DMS79 treated with DMSO at 0.1 percent for 48 hours (cell line): Measurements from ENCODE around the gene TNRC6C.
"Not testable (repeated sequence)": the region's sequence is repeated elsewhere in the genome, so short reads cannot be mapped to it uniquely, and the experiment has no call there.

ENCODE experiments used
- DNase-seq: peaks from one replicate; lab custom pipeline; 2025; lab: John Stamatoyannopoulos, UW

The TNRC6C gene

DNA sequence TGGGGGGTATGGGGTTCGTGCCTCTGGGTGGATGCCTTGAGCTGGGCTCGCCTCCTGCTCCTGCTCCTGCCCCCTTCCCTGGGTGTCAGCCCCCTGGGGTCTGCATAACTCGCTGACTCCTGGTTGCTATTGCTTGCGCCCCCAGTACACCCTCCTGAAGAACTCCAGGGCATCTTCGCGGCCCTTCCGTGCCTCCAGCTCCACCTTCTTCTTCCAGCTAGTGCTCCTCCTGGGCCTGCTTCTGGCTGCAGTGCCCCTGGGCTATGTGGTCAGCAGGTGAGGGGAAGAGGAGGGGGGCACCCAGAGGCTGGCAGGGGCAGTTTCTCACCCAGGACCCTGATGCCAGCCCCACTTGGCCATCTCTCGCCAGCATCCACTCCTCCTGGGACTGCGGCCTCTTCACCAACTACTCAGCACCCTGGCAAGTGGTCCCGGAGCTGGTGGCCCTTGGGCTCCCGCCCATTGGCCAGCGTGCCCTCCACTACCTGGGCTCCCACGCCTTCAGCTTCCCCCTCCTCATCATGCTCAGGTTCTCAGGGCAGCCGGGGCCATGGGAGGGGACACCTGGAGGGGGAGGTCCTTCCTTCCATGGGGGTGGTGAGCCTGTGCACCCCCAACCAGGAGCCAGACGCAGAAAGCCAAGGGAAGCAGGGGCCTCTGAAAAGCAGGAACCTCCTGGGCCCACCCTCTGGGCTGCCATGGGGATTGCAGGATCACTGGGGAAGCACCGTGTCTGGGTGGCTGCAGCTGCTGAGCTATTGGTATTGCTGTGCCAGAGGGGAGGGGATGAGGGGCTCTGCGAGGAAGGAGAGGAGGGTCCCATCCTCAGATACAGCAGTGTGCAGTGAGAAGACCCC lies 179.9 kb downstream of the TNRC6C start:
- DNase-seq = no peak

DNA sequence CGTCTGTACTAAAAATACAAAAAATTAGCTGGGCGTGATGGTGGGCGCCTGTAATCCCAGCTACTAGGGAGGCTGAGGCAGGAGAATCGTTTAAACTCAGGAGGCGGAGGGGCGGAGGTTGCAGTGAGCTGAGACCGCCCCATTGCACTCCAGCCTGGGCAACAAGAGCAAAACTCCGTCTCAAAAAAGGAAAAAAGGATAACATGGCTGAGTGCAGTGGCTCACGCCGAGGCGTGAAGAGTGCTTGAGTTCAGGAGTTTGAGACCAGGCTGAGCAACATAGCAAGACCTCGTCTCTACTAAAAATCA lies 181.3 kb downstream of the TNRC6C start:
- not testable (repeated sequence) for DNase-seq

DNA sequence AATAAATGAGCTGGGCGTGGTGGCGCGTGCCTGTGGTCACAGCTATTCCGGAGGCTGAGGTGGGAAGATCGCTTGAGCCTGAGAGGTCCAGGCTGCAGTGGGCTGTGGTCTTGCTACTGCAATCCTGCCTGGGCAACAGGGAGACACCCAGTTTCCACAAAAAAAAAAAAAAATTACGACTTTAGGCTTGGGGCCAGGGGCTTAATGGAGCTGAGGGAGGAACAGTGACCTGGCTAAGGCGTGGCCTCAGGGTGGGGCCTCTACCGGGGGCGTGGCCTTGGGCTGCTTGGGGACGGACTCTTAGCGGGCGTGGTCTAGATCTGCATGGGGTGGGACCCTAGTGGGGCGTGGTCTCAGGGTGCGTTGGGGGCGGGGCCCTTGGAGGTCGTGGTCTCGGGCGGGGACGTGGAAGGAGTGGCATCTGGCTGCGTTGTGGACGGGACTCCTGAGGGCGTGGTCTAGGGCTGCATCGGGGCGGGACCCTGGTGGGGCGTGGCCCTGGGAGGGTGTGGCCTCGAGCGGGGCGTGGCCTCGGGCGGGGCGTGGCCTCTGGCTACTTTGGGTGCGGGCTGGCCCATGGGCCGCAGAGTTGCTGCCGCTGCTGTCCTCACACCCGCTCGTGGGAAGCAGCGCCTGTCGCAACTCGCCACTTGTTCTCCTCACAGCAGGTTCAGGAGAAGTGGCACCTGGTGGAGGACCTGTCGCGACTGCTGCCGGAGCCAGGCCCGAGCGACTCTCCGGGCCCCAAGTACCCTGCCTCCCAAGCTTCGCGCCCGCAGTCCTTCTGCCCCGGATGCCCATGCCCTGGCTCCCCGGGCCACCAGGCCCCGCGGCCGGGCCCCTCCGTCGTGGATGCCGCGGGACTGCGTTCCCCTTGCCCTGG lies 181.9 kb downstream of the TNRC6C start:
- no peak for DNase-seq

GRCh38 chr17:78141437-78142118 lies 183.1 kb downstream of the TNRC6C start:
- DNase-seq = no peak

DNA sequence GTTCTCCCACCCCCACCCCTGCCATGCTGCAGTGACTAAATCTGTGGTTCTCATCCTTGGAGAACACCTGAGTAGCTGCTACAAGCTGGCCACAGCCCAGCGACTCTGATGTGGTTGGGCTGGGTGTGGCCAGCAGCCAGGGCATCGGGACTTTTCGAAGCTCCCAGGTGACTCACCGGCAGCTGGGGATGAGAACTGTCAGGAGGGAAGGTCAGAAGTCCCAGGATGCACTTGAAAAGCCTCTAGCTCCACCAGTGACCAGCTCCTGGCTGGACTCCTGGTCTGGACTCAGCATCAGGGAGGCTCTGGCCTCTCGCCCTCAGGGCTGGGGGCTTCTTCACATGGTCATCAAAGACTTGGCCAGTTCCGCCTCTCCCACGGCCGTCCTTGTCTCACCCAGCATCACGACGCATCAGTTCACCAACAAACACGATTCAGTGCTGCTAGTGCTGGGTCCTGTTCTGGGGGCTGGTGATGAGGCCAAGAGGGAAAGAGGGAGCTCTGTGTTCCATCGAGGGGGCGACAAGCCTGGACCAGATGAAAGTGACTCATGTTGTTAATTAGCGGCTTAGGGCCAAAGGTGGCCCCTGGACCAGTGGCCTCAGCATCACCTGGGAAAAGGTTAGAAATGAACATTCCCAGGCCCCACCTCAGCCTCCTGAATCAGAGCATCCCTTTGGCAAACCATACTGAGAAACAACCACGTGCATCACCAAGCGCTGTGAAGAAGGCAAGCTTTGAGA lies 183.8 kb downstream of the TNRC6C start:
- DNase-seq = peak; percentile 50

DNA sequence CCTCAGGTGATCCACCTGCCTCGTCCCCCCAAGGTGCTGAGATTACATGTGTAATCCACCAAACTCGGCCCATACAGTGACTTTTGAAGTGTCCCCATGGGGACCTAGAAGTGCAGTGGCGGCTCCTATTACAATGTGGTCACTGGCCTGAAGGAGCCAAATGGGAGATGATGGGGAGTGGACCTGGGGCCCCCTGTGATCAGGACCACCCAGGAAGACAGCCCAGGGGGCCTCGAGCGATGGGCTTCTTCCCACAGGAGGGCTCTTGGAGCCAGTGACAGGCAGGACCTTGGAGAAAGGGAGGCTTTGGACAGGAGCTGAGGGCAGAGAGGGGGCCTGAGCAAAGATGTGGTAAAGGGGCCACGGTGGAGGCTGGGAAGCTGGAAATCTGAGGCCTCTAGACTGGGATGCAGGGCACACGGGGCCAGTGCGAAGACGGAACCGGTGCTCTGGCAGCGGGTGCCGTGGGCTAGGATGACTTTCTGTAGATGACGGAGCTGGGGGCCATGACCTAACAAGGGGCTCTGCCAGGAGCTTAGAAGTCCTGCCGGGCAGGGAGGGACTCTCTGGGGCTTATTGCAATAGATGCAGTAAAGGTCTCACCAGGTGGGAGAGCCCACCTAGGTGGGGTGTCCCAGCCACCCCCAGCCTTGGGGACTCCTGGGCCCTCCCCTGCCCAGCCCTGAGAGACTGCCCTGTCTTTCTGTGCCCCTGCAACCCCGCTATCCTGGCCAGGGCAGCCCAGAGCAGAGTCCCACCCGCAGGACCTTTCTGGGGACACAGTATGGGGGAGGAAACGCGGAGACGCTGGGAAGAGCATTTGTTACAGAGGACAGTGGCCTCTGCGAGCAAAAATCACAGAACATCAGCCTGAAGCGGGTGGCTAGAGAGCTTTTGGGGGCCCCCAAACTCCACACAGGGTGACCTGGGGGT lies 185.0 kb downstream of the TNRC6C start:
- no peak for DNase-seq

DNA sequence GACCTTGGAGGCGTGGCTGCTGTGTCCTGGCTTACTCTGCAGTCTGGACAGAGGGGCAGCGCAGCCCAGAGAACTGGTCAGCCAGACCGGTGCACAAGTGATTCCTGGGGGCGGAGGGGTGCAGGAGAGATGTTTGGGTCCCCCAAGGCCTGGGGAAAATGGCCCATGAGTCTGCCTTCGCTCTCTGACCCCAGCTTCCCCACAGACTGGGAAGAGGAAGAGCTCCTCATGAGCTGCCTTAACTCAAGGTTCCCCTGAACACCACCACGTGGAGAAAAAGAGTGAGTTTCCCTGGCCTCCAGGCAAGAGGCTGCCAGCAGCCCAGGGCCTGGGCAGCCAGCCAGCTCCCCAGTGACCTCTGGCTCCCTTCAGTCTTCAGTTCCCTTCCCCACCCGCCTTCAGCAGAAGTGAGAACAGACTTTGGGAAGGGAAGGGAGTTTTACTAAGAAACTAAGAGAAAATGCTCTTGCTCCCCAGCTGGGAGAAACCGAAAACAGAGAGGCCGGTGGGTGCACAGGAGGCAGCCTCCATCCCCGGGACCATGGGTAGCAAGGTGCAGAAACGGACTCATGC lies 185.7 kb downstream of the TNRC6C start:
- DNase-seq = peak; percentile 1

DNA sequence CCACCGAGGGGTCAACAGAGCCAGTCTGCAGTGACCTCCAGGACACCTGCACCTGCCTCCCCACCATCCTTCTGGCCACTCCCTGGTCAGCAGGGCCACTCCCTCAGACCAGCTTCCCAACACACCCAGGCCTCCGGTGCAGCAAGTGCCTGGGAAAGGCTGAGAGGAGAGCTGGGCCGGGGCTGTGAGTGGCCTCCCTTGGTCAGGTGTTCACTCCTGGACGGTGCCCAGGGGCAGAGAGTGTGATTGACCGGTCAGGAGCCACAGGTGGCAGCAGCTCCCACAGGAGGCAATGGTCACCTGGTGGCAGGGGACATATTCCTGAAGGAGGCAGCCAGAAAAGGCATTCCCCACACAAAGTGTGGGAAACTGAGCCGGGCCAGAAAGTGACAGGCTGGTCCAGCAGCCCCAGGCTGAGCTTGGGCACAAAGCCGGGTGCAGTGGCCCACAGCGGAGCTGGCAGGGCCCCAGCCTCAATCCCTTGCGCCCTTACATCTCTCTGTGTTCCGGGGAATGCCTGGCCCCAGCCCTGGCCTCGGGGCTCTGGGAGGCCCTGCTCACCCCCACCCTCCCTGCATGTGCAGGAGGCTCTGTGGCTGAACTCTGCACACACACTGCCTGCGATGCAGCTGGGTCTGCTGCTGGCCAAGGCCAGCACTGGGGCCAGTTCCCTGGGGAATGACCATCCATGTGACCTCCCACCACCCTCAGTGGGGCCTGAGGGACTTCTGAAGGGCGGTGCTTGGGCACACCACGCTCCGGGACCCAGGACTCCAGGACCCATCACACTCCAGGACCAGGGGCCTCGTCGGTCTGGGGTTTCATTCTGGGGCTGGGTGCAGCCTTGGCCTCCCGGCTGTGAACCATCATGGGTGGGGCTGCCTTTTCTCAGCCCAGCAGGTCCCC lies 186.5 kb downstream of the TNRC6C start:
- no peak for DNase-seq

GRCh38 chr17:78146471-78146869 lies 188.0 kb downstream of the TNRC6C start:
- no peak for DNase-seq

DNA sequence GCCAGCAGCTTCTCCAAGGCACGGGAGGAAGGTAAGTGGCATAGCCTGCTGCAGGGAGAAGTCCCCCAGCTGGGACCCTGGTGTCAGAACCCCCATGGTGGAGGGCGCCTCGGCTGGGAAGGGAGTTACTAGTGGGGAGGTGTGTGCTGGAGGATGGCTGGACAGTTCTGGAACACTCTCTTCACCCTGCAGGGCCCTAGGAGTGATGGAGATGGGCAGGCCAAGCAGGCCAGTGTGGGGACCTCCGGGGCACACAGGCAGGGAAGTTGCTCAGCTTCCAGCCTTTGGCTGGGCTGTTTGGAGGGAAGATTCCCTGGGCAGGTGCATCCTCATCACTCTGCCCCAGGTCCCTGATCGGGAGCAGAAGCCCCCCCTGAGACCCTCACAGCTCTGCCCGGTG lies 188.4 kb downstream of the TNRC6C start:
- no peak for DNase-seq

DNA sequence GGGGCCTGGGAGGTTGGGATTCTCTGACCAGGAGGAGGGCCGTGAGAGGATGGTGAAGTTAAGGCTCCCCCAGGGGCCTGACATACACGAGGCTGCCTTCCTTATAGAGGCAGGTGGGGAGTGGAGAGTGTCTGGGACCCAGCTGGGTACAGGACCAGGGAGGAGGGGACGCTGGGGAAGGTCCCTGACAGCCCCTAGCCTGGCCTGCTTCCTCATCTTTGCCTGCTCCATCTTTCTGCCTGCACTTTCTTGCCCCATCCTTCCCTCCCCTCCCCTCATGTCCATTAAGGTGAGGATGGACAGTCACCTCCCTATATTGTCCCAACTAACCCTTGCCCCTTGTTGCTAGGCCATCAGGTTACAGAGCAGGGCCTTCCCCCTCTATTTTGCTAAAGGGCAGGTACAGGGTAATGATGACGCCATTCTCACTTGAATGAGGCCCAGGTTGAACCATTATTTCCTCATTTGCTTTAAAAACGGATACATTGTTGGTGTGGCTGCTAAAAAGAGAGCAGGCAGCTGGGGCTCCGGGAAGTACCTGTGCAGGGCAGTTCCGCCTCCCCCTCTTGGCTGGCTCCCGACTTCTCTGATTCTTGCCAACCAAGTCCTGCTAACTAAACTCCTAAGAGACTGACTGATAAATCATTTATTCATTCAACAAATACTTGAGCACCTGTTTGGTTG lies 189.0 kb downstream of the TNRC6C start:
- no peak for DNase-seq

- no peak for DNase-seq
Observed at GRCh38 chr17:78148286-78149016, 189.9 kb downstream of the TNRC6C start.

- no peak for DNase-seq
Observed at GRCh38 chr17:78151514-78152008, 193.1 kb downstream of the TNRC6C start.

DNA sequence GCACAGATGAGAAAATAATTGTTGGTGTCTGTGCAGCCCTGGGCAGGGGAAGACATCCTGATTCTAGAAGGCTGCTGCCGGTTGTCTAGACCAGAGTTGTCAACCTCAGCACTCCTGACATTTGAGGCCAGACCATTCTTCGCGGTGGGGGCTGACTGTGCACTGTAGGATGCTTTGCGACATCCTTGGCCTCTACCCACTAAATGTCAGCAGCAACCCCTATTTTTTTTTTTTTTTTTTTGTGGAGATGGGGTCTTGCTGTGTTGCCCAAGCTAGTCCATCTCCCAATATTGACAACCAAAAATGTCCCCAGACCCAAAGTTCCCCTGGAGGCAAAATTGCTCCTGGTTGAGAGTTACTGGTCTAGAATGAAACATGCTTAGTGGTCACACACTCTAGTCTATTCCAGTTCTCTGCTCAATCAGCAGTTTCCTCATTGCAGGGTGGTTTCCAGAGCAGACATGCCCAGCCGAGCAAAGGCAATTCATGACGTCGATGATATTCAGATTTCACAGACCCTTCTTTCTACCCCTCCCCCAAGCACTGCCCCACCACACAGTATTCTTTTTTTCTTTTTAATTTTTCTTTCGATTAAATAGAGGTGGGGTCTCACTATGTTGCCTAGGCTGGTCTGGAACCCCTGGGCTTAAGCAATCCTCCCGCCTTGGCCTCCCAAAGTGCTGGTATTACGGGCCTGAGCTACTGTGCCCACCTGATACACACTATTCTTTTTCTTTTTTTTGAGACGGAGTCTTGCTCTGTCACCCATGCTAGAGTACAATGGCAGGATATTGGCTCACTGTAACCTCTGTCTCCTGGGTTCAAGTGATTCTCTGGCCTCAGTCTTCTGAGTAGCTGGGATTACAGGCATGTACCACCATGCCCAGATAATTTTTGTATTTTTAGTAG lies 196.7 kb downstream of the TNRC6C start:
- no peak for DNase-seq
